GM23248 (cell line): Measurements from ENCODE around the gene SPG7. TPM values are rescaled to one million over a fixed set of nuclear protein-coding genes. Genes with fewer than 3 reads are reported as not detected.

Experiments
- DNase-seq: peaks from one replicate; pipeline ENCODE4 v3.0.0-alpha.2; 2015
- H2AFZ ChIP-seq: fragments of 200-600 bp; sonication (generic); 2 replicates; pipeline ENCODE4 v1.6.1; 2016; ENCODE audit warnings: antibody characterized with exemption
- H3F3A ChIP-seq: fragments of 200-600 bp; sonication (generic); 2 replicates; pipeline ENCODE4 v1.6.1; 2016; ENCODE audit warnings: mild to moderate bottlenecking, antibody characterized with exemption, mixed run types; ENCODE audit not compliant: insufficient read depth
- H3K27ac ChIP-seq: fragments of 200-600 bp; sonication (generic); 2 replicates; pipeline ENCODE4 v1.5.1; 2016; ENCODE audit warnings: mild to moderate bottlenecking
- H3K27me3 ChIP-seq: fragments of 200-600 bp; sonication (generic); replicated peaks from 2 replicates; pipeline ENCODE4 v1.6.1; 2016; ENCODE audit warnings: mild to moderate bottlenecking; ENCODE audit not compliant: insufficient read depth
- H3K36me3 ChIP-seq: fragments of 200-600 bp; sonication (generic); 2 replicates; pipeline ENCODE4 v1.6.1; 2016; ENCODE audit warnings: low read depth, mild to moderate bottlenecking
- H3K4me1 ChIP-seq: fragments of 200-600 bp; sonication (generic); 2 replicates; pipeline ENCODE4 v1.6.1; 2016; ENCODE audit warnings: mild to moderate bottlenecking; ENCODE audit not compliant: insufficient read depth
- H3K4me2 ChIP-seq: fragments of 200-600 bp; sonication (generic); one replicate; pipeline ENCODE4 v1.6.1; 2016; ENCODE audit warnings: mild to moderate bottlenecking; ENCODE audit not compliant: unreplicated experiment
- H3K4me3 ChIP-seq: fragments of 200-600 bp; sonication (generic); 2 replicates; pipeline ENCODE4 v1.5.1; 2016; ENCODE audit warnings: mild to moderate bottlenecking
- H3K79me2 ChIP-seq: fragments of 200-600 bp; sonication (generic); 2 replicates; pipeline ENCODE4 v1.6.1; 2016; ENCODE audit warnings: mild to moderate bottlenecking; ENCODE audit not compliant: insufficient read depth
- H3K9ac ChIP-seq: fragments of 200-600 bp; sonication (generic); 2 replicates; pipeline ENCODE4 v1.6.1; 2016; ENCODE audit warnings: mild to moderate bottlenecking
- H3K9me2 ChIP-seq: fragments of 200-600 bp; sonication (generic); 2 replicates; pipeline ENCODE4 v1.6.1; 2016; ENCODE audit warnings: mixed run types, mild to moderate bottlenecking, moderate library complexity; ENCODE audit not compliant: insufficient read depth
- H3K9me3 ChIP-seq: fragments of 200-600 bp; sonication (generic); one replicate; pipeline ENCODE4 v1.6.1; 2017; ENCODE audit warnings: low read depth
- H4K20me1 ChIP-seq: fragments of 200-600 bp; sonication (generic); 2 replicates; pipeline ENCODE4 v1.6.0; 2016; ENCODE audit not compliant: insufficient read depth
- EZH2 ChIP-seq: fragments of 200-600 bp; sonication (generic); IDR thresholded peaks from 2 replicates; pipeline ENCODE4 v1.6.1; 2018; ENCODE audit warnings: antibody characterized with exemption, mild to moderate bottlenecking; ENCODE audit not compliant: insufficient read depth, poor library complexity, severe bottlenecking
- EZH2phosphoT487 ChIP-seq: fragments of 200-600 bp; sonication (generic); IDR thresholded peaks from 2 replicates; pipeline ENCODE4 v1.6.1; 2018; ENCODE audit warnings: antibody characterized with exemption, moderate library complexity, mild to moderate bottlenecking, low read depth; ENCODE audit not compliant: insufficient read depth
- WGBS, 2 experiments: methylation state at CpG; one replicate each; pipeline ENCODE4 v1.1.6; 2015 to 2017; ENCODE audit warnings: low lambda C conversion rate in 2 of 2, low coverage in 1 of 2; ENCODE audit errors: missing lambda C conversion rate in 2 of 2; 5-methylcytosine and 5-hydroxymethylcytosine counted together
- in situ Hi-C: fragments of 300-500 bp; cut with MboI; formaldehyde crosslinking; loops from 2 replicates; pipeline ENCODE4 v1.15.0; 2020
- polyA plus RNA-seq: library from polyadenylated mRNA; unstranded; fragments of >200 nt; fragmentation: Nextera tagmentation; extraction: Ambion mirVana; gene quantifications from 2 replicates; pipeline ENCODE4 v1.2.1, GENCODE V29; 2016
- total RNA-seq: library from RNA; depleted of rRNA; stranded (reverse); fragments of >200 nt; shearing (Covaris generic); gene quantifications from 2 replicates; pipeline ENCODE4 v1.2.3, GENCODE V29; 2014

Gene SPG7
- total and polyA plus RNA-seq, 2 experiments from 2014 or later, result 53.9 to 155 TPM

DNA sequence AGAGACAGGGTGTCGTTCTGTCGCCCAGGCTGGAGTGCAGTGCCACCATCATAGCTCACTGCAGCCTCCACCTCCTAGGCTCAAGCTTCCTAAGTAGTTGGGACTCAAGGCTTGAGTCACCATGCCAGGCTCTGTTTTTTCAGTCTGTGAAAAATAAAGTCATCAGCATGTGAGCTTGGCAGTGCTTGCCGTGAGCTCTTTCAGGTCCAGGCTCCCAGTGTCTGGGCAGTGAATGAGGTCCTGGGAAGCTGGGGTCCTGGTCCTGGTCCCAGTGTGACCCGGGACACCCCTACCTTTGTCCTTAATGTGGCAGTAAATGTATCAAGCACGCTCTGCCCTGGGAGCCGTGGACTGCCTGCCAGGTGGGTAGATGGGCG is 29.3 kb downstream of the SPG7 start:
- WGBS, 2 experiments, result 92 to 98% methylated on average over 7 of the region's 7 CpGs
- H3K9me2 ChIP-seq, result no peaks in the 10 kb centered on the region

DNA sequence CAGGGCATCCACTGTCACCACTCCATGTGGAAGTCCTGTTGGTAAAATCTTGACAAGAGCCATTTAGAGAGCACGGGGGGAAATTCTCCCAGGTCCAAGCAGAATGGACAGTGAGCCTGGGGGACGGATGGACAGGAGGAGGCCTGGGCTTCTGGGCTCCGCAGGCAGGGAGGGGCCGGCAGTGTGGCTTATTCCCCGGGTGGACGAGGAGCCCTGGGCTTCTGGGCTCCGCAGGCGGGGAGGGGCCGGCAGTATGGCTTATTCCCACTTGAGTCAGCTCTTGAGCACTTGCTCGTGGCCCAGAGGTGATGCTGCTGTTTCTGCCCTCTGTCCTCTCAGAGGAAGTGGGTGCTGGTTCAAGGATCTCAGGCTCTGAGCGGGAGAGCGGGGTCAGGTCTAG is 30.1 kb downstream of the SPG7 start:
- no peak overlapping the region for H2AFZ ChIP-seq
- no peaks in the 10 kb centered on the region for H4K20me1 ChIP-seq
- no peaks in the 10 kb centered on the region for H3K9me2 ChIP-seq

More for the DNA sequence above, 29.3 kb downstream of the SPG7 start:
- H3K79me2 ChIP-seq, result peaks cover 10% of the 10 kb centered on the region
- H3K9me3 ChIP-seq, result no peaks in the 10 kb centered on the region
- in situ Hi-C loops, result no loop called here
- H3K4me3 ChIP-seq, result no peak overlapping the region
- H3K36me3 ChIP-seq, result peaks cover 11% of the 10 kb centered on the region
- no peak for DNase-seq
- no peak overlapping the region for H3K4me2 ChIP-seq
- no peak for TF ChIP-seq EZH2
- no peak for TF ChIP-seq EZH2phosphoT487
- no peak overlapping the region for H3K27ac ChIP-seq
- H3K27me3 ChIP-seq, result no peaks in the 10 kb centered on the region
- H3K4me1 ChIP-seq, result no peaks in the 10 kb centered on the region
- H2AFZ ChIP-seq, result no peak overlapping the region
- H3K9ac ChIP-seq, result no peak overlapping the region
- H4K20me1 ChIP-seq, result no peaks in the 10 kb centered on the region
- H3F3A ChIP-seq, result no peaks in the 10 kb centered on the region

DNA sequence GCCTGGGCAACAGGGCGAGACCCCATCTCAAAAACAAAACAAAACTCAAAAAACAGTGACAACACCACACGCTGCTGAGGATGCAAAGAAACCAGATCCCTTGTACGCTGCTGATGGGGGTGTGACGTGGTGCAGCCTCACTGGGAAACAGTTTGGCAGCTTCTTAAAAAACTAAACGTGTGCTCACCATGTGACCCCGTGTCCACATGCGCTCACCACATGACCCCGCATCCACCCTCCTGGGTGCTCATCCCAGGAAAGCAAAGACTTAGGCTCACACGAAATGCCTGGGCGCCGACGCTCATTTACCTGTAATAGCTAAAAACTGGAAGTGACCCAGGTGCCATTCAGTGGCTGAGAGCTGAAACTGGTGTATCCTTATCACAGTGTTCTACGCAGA is 32.4 kb downstream of the SPG7 start:
- 88 to 89% methylated on average over 13 of the region's 13 CpGs for WGBS, 2 experiments

More for the DNA sequence above, 30.1 kb downstream of the SPG7 start:
- H3K9me3 ChIP-seq, result no peaks in the 10 kb centered on the region
- TF ChIP-seq EZH2phosphoT487 (no peak), EZH2 (no peak)
- WGBS, 2 experiments, result 96 to 100% methylated on average over 12 of the region's 12 CpGs
- H3K27ac ChIP-seq, result no peak overlapping the region
- DNase-seq, result no peak
- no peaks in the 10 kb centered on the region for H3K4me1 ChIP-seq
- peaks cover 10% of the 10 kb centered on the region for H3K79me2 ChIP-seq
- in situ Hi-C loops, result no loop called here
- no peaks in the 10 kb centered on the region for H3F3A ChIP-seq
- H3K4me3 ChIP-seq, result no peak overlapping the region
- H3K27me3 ChIP-seq, result no peaks in the 10 kb centered on the region
- H3K4me2 ChIP-seq, result no peak overlapping the region
- no peak overlapping the region for H3K9ac ChIP-seq
- peaks cover 10% of the 10 kb centered on the region for H3K36me3 ChIP-seq

DNA sequence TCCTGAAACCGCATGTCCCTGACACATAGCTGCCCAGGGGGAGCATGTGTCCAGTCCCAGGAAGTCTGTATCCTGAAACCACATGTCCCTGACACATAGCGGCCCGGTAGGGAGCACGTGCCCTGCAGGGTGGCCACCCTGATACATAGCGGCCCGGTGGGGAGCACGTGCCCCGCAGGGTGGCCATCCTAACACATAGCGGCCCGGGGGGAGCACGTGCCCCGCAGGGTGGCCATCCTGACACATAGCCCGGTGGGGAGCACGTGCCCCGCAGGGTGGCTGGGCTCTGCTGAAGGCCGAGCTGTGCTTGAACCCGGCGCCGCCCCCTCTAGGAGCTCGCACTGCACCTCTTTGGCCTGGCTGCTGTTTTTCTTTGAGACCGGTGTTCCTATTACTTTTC is 33.6 kb downstream of the SPG7 start:
- Histone ChIP-seq H3K4me1 (no peaks in the 10 kb centered on the region), H4K20me1 (no peaks in the 10 kb centered on the region), H3K27ac (no peak overlapping the region), H3K4me3 (no peak overlapping the region), H3K4me2 (no peak overlapping the region), H3K27me3 (no peaks in the 10 kb centered on the region), H3K36me3 (peaks cover 3% of the 10 kb centered on the region; the same call in 1 of the 2 replicates), H3K9me2 (no peaks in the 10 kb centered on the region), H3K9me3 (no peaks in the 10 kb centered on the region), H3F3A (no peaks in the 10 kb centered on the region), H3K79me2 (no peaks in the 10 kb centered on the region), H3K9ac (no peak overlapping the region), H2AFZ (no peak overlapping the region)
- WGBS, 2 experiments, result 94 to 99% methylated on average over 12 to 20 of the region's 21 CpGs
- DNase-seq, result no peak
- no peak for TF ChIP-seq EZH2
- no peak for TF ChIP-seq EZH2phosphoT487
- in situ Hi-C loops, result no loop called here

More for the DNA sequence above, 32.4 kb downstream of the SPG7 start:
- no peaks in the 10 kb centered on the region for H3K9me3 ChIP-seq
- no peak overlapping the region for H3K9ac ChIP-seq
- in situ Hi-C loops, result no loop called here
- H3F3A ChIP-seq, result no peaks in the 10 kb centered on the region
- H3K4me3 ChIP-seq, result no peak overlapping the region
- no peak overlapping the region for H3K4me2 ChIP-seq
- H4K20me1 ChIP-seq, result no peaks in the 10 kb centered on the region
- H2AFZ ChIP-seq, result no peak overlapping the region
- no peak for DNase-seq
- H3K4me1 ChIP-seq, result no peaks in the 10 kb centered on the region
- TF ChIP-seq EZH2, result no peak
- H3K27me3 ChIP-seq, result no peaks in the 10 kb centered on the region
- no peaks in the 10 kb centered on the region for H3K79me2 ChIP-seq
- no peaks in the 10 kb centered on the region for H3K9me2 ChIP-seq
- peaks cover 3% of the 10 kb centered on the region; the same call in 1 of the 2 replicates for H3K36me3 ChIP-seq
- H3K27ac ChIP-seq, result no peak overlapping the region

DNA sequence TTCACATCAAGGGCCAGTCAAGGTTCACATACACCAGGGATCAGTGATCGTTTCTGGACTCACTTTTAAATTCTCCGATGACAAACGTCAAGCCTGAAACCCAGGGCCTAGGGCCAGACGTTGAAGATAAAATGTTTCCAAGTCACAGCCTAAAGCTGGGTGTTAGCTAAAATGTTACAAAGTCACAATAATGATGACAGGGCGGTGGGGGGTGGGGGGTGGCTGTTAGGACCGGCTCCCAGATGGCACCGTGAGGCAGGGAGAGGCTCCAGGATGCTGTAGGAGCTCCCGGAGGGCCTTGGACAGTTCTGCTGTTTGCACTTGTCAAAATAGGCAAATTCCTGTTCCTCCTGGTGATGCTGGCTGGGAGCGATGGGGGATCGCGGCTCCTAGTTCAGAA is 35.9 kb downstream of the SPG7 start:
- in situ Hi-C loops, result no loop called here
- Histone ChIP-seq H4K20me1 (no peaks in the 10 kb centered on the region), H3K4me3 (no peak overlapping the region), H3K79me2 (no peaks in the 10 kb centered on the region), H2AFZ (no peak overlapping the region), H3K27ac (no peak overlapping the region), H3F3A (no peaks in the 10 kb centered on the region), H3K4me1 (no peaks in the 10 kb centered on the region), H3K36me3 (peaks cover 3% of the 10 kb centered on the region; the same call in 1 of the 2 replicates), H3K4me2 (no peak overlapping the region), H3K27me3 (no peaks in the 10 kb centered on the region), H3K9ac (no peak overlapping the region), H3K9me3 (no peaks in the 10 kb centered on the region), H3K9me2 (no peaks in the 10 kb centered on the region)
- 84 to 87% methylated on average over 9 to 11 of the region's 11 CpGs for WGBS, 2 experiments
- no peak for TF ChIP-seq EZH2
- TF ChIP-seq EZH2phosphoT487, result no peak
- no peak for DNase-seq
